SIG-M5 treated with dmso at 0.1 percent for 504 hours (cell line): Measurements from ENCODE around the gene TNN.
"Not testable (repeated sequence)": the region's sequence is repeated elsewhere in the genome, so short reads cannot be mapped to it uniquely, and the experiment has no call there.

Experiments
- DNase-seq: peaks from one replicate; lab custom pipeline; 2025; ENCODE audit not compliant: unreplicated experiment; lab: John Stamatoyannopoulos, UW

TNN gene, protein sequence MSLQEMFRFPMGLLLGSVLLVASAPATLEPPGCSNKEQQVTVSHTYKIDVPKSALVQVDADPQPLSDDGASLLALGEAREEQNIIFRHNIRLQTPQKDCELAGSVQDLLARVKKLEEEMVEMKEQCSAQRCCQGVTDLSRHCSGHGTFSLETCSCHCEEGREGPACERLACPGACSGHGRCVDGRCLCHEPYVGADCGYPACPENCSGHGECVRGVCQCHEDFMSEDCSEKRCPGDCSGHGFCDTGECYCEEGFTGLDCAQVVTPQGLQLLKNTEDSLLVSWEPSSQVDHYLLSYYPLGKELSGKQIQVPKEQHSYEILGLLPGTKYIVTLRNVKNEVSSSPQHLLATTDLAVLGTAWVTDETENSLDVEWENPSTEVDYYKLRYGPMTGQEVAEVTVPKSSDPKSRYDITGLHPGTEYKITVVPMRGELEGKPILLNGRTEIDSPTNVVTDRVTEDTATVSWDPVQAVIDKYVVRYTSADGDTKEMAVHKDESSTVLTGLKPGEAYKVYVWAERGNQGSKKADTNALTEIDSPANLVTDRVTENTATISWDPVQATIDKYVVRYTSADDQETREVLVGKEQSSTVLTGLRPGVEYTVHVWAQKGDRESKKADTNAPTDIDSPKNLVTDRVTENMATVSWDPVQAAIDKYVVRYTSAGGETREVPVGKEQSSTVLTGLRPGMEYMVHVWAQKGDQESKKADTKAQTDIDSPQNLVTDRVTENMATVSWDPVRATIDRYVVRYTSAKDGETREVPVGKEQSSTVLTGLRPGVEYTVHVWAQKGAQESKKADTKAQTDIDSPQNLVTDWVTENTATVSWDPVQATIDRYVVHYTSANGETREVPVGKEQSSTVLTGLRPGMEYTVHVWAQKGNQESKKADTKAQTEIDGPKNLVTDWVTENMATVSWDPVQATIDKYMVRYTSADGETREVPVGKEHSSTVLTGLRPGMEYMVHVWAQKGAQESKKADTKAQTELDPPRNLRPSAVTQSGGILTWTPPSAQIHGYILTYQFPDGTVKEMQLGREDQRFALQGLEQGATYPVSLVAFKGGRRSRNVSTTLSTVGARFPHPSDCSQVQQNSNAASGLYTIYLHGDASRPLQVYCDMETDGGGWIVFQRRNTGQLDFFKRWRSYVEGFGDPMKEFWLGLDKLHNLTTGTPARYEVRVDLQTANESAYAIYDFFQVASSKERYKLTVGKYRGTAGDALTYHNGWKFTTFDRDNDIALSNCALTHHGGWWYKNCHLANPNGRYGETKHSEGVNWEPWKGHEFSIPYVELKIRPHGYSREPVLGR (N-terminal part only)

DNA sequence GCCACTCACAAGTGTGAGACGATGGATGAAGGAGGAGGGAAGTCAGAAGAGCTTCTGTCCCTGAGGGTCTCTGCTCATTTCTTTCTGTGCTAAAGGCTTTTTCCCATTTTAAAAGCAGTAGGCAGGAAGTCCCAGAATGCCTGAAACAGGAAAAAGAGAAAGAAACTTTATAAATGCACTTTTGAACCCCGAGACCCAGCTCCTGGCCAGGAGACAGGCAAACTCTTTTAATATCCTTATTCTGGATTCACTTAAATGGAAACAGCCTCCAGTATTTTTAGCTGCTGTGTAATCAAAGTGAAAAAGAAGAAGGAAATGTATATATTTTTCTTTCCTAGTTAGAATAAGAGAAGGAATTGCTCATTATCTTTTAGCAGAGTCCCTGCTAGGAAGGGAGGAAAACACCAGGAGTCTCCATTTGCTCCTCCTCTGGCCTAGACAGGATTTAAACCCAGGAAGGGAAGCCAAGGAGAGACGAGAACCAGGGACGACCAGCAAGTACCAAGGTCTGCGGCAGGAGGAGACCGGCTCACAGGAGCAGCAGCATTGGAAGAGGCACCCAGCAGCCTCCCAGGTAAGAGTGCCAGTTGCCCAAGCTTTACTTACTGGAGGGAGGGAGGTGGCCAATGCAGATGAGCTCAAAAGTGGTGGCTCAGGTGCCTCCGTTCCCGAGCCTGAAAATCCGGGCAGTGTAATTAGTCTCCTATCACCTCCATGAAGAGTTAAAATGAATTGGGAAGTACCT lies at the start of gene TNN:
Gene TNN, plus strand, starts transcription at position 472 of the 745 bp plus-strand sequence. CDS start 9,586 bp downstream, outside the sequence.
- no peak for DNase-seq

GRCh38 chr1:175019524-175019923 lies 48.1 kb upstream of the TNN start:
- no peak for DNase-seq

DNA sequence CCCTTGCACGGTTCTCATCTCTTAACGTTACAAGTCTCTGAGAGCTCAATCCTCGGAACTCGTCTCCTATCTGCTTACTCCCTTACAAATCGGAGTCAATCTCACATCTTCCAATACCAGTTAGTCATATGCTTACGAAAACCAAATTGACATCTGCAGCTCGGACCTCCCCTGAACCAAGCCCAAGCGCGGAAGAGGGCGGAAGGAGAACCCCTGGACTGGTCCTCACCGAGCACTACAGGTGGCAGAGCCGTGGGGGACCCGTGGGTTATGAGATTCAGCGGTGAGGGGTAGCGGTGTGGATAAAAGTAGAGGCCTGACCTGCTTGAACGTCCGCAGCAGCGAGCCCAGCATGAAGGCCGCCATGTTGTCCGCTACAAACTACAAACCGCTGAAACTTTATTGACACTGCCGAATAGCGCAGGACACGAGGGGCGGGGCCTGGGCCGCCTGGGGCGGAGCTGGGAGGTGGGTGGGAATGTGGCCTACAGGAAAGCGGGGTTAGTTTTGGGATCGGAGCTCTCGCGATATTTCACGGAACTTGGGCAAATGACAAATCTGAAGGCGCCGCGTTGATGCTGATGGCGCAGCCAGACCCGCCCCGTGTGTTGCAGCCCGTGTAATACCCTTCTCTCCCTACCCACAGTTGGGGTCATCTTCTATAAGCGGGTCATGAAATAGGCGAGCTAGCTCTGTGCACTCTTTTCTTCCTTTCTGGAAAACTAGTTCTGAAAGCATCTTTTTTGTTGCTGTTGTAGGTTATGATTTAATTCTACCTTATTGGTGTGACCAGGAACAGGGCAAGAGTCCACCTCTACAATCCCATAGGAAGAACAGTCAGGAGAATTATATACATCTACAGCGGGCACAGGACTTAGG lies 44.4 kb upstream of the TNN start, which contains the start of gene MRPS14:
Gene MRPS14, minus strand, starts transcription at position 383 of the 879 bp plus-strand sequence. Its CDS starts 17 bp downstream, at position 366.
- peak; percentile 98 for DNase-seq

DNA sequence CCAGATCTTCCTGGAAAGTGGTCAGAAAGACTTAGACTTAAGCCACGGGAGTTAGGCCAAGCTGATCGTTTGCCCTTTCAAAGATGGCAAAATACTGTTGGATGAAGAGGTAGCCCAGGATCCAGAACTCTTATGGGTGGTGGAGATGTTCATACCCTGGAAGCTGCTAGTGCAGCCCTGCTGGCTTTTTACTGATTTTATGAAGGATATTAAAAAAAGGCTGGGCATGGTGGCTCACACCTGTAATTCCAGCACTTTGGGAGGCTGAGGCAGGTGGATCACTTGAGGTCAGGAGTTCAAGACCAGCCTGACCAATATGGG lies 43.8 kb upstream of the TNN start:
- not testable (repeated sequence) for DNase-seq

DNA sequence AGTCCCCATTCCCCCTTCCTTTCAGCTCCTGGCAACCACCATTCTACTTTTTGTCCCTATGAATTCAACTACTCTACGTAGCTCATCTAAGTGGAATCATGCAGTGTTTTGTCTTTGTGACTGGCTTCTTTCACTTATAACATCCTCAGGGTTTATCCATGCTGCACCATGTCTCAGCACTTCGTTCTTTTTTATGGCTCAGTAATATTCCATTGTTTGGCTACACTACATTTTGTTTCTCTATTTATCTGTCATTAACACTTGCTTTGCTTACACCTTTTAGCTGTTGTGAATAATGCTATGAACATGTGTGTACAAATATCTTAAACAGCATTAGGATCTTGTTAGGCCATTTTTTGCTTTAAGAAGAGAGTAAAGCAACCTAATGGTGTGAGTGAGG lies 42.9 kb upstream of the TNN start:
- DNase-seq = no peak

DNA sequence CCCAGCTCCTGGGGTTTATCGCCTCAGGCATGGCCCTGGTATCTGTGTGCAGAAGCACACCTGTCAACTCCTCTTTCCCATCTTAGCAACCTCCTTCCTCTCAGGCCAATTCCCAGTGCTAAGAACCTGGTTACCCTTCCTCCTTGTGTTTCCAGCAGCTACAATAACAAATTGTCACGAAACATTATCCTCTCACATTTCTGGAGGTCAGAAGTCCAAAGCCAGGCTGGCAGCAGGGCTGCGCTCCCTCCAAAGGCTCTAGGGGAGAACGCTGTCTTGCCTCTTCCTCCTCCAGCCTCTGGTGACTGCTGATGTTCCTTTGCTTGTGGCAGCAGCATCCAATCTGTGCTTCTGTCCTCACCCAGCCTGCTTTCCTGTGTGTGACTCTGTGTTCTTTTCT lies 33.7 kb upstream of the TNN start:
- no peak for DNase-seq

GRCh38 chr1:175034775-175035174 lies 32.9 kb upstream of the TNN start:
- DNase-seq = no peak

DNA sequence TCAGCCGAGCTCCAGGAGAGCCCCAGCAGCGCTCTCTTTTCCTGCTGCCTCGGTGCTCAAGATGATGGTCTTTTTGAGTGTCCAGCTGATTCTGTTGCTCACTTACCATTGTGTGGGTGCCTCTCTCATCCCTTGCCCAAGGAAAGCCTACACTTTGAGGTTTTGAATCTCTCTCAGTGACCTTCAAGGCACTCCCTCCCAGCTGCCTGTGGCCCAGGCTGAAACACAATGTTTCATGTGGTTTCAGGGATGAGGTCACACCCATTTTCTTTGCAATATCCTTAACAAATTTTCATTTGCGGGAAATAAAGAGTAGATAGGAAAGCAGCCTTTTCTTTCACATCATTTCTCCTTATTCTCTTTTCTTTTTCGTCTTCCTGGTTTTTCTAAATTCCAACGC lies 31.8 kb upstream of the TNN start:
- DNase-seq = no peak

DNA sequence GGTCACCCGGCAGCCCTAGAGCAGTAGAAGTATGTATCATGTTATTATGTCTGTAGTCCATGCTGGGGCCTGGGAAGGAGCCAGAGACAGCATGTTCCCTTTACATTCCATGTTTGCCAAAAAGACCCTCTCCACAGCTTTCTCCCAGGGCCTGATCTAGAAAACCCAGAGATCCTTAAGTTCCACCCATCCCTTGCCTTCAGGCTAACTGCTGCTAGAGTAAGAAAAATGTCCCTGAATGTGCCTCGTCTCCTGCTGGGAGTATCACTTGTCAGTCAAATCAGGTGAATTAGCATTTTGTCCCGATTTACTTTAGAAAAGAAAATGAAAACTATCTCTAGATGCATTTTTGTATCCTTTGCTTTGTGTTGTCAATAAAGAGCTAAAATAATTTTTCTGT lies 31.2 kb upstream of the TNN start:
- DNase-seq = no peak

DNA sequence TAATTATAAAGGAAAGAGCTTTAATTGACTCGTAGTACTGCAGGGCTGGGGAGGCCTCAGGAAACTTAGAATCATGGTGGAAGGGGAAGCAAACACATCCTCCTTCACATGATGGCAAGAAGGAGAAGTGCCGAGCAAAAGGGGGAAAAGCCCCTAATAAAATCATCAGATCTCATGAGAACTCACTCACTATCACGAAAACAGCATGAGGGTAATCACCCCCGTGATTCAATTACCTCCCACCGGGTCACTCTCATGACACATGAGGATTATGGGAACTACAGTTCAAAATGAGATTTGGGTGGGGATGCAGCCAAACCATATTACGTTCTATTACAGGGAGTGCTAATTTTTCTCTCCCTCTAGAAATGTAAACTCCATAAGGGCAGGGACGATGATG lies 30.2 kb upstream of the TNN start:
- no peak for DNase-seq

DNA sequence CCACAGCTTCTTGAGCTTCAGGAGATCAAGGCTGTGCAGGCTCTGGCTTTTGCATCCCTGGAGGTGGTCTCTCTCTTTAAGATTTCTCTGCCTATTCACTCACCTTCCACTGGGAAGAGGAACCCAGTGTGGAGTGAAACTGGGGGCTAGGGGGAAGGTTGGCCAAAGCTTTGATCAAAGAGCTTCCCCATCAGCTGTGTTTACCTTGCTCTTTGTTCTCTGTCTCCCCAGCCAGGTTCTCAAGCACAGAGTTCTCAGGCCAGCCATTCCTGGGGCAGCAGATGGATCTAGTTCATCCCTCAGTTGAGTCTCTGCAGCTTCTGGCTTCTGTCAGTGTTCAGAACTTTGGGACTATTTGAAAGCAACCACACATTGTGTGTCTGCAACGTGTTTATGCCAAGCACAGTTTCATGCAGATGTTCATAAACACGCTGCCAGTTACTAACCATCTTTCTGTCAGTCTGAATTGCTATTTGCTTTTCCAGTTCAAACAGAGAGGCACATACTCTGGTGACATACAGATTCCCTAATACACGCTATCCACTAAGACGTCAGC lies 27.2 kb upstream of the TNN start:
- no peak for DNase-seq

DNA sequence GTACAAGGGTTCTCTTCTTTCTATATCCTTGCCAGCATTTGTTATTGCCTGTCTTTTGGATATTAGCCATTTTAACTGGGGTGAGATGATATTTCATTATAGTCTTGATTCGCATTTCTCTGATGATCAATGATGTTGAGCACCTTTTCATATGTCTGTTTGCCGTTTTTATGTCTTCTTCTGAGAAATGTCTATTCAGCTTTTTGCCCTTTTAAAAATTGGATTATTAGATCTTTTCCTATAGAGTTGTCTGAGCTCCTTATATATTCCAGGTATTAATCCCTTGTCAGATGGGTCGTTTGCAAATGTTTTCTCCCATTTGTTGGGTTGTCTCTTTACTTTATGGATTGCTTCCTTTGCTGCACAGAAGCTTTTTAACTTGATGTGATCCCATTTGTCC lies 25.0 kb upstream of the TNN start:
- DNase-seq = no peak

DNA sequence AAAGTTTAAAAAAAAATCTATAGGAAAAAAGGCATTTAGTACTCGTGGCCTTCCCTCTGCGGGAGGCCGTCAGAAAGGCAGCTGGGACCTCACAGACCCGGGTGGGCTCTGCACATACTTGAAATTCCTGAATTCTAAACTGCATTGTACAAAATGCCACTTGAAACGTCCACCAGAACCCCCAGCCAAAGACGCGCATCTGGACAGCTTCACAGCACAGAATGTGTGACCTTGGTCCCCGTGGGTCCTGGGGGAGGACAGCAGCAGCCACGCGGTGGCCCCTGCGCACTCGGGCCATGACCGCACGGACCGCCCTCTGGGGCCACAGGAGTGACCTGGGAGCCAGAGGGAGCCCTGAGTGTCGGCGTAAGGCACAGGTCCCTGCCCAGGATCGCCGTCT lies 23.8 kb upstream of the TNN start:
- DNase-seq = no peak

GRCh38 chr1:175044591-175044990 lies 23.0 kb upstream of the TNN start:
- not testable (repeated sequence) for DNase-seq

DNA sequence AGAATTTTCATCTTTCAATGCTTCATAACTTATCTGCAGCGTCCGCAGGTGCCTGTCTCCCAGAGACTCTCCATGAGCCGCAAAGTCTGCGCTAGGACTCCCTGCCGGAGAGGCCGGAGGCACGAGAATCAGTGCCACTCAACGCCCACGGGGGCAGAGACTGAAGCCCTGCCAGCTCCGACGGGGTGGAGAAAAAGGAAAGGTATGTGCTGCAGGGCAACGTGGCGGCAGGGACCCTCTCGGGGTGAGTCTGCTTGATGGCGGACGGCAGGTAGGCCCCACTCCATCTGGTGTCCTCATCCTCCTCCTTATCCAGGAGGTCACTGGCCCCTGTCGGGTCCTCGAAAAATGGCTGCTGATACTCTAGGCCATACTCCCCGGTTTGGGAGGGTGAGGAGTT lies 22.5 kb upstream of the TNN start:
- no peak for DNase-seq

DNA sequence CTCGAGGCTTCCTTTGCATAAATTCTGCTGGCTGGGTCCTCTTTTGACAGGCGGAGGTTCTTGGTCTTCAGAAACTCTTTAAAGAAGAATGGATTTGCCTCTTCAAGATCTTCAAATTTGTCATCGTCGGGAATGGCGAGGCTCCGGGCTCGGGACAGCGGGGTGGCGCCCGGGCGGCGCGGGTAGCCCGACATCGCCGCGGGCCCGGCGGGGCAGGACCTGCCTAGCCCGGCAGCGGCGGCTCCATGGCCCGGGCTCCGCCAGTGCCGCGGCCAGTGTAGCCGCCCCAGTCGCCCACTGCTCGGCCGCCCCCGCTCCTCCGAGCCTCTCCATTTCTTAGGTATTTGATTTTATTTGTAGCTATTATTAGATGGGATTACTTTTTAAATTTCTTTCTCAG lies 22.1 kb upstream of the TNN start:
- no peak for DNase-seq

GRCh38 chr1:175050992-175051391 lies 16.6 kb upstream of the TNN start:
- DNase-seq = no peak

DNA sequence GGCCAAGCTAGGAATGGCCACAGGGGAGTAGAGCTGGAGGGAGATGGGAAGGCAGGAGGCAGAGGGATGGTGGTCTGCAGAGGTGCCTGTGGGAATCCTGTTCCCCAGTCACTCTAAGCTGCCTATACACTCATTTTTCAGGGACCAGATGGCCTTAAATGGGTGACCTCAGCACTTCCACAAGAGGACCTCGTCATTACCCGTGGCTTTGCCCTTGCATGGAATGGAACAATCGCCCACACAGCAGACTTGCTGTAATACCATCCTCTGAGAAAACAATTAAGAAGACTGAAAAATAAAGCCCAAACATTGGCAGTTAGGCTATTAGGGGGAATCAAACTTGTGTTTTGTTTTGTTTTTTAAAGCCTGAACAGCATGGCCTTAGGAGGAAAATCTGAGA lies 12.9 kb upstream of the TNN start:
- DNase-seq = no peak

DNA sequence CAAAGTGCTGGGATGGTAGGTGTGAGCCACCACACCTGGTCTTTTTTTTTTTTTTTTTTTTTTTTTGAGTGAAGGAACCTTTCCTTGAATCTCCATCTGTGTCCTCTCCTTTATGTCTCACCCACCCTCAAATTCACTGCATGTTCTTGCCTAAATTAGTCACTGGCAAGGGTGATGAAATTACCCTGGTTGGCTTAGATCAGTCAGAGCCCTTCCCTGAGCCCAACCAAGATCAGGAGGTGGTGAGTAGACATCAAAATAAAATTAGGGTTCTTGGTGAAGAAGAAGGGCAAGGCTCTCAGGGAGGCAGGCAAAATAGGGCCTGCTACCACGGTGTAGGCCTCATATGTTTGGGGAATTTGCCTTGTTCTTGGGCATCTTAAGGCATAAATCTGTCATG lies 5.3 kb upstream of the TNN start:
- DNase-seq = no peak
